H9 (cell line): ENCODE measurements around the gene SLC44A1. TPM values are rescaled to one million over a fixed set of nuclear protein-coding genes. Genes with fewer than 3 reads are reported as not detected.

ENCODE experiments used
- DNase-seq: peaks from one replicate; pipeline ENCODE4 v3.0.0-alpha.2; 2017
- H2AFZ ChIP-seq: one replicate; pipeline ENCODE4 v1.6.1; 2013; ENCODE audit warnings: mild to moderate bottlenecking, low read length, control low read depth, moderate library complexity
- H2AK5ac ChIP-seq: 2 replicates; pipeline ENCODE4 v1.6.1; 2013; ENCODE audit warnings: low read length, control low read depth, mixed read lengths; ENCODE audit not compliant: insufficient read length
- H2BK120ac ChIP-seq: one replicate; pipeline ENCODE4 v1.6.1; 2013; ENCODE audit warnings: low read depth, mild to moderate bottlenecking, low read length, control low read depth, inconsistent platforms; ENCODE audit not compliant: poor library complexity, severe bottlenecking
- H2BK12ac ChIP-seq: 2 replicates; pipeline ENCODE4 v1.6.1; 2013; ENCODE audit warnings: low read length, control low read depth, mixed read lengths, low read depth; ENCODE audit not compliant: insufficient read length
- H2BK15ac ChIP-seq: 2 replicates; pipeline ENCODE4 v1.6.1; 2013; ENCODE audit warnings: low read depth, low read length, control low read depth
- H2BK20ac ChIP-seq: one replicate; pipeline ENCODE4 v1.6.1; 2013; ENCODE audit warnings: low read depth, mild to moderate bottlenecking, low read length, control low read depth, inconsistent platforms; ENCODE audit not compliant: poor library complexity, severe bottlenecking
- H2BK5ac ChIP-seq: 2 replicates; pipeline ENCODE4 v1.6.1; 2013; ENCODE audit warnings: low read length, control low read depth, mixed read lengths; ENCODE audit not compliant: insufficient read length
- H3K14ac ChIP-seq: 2 replicates; pipeline ENCODE4 v1.6.1; 2013; ENCODE audit warnings: low read length, control low read depth; ENCODE audit not compliant: insufficient read depth
- H3K18ac ChIP-seq: 2 replicates; pipeline ENCODE4 v1.6.1; 2013; ENCODE audit warnings: low read depth, mild to moderate bottlenecking, mixed read lengths, low read length, control low read depth; ENCODE audit not compliant: insufficient read length
- H3K23ac ChIP-seq: 2 replicates; pipeline ENCODE4 v1.6.1; 2013; ENCODE audit warnings: low read length, control low read depth, mixed read lengths, low read depth; ENCODE audit not compliant: insufficient read length
- H3K23me2 ChIP-seq: 2 replicates; pipeline ENCODE4 v1.6.1; 2013; ENCODE audit warnings: low read depth, mild to moderate bottlenecking, mixed read lengths, low read length, control low read depth; ENCODE audit not compliant: insufficient read length, poor library complexity, severe bottlenecking
- H3K27ac ChIP-seq: 2 replicates; pipeline ENCODE4 v1.5.1; 2013; ENCODE audit warnings: low read length, control low read depth, mixed read lengths, low read depth; ENCODE audit not compliant: insufficient read length
- H3K27me3 ChIP-seq: 2 replicates; pipeline ENCODE4 v1.6.1; 2013; ENCODE audit warnings: low read length, control low read depth, inconsistent platforms; ENCODE audit not compliant: insufficient read depth
- H3K4ac ChIP-seq: 2 replicates; pipeline ENCODE4 v1.6.1; 2013; ENCODE audit warnings: low read depth, mild to moderate bottlenecking, control low read depth, inconsistent platforms, low read length, moderate library complexity
- H3K4me1 ChIP-seq: 2 replicates; pipeline ENCODE4 v1.6.1; 2013; ENCODE audit warnings: low read length, control low read depth, inconsistent platforms; ENCODE audit not compliant: insufficient read depth
- H3K4me2 ChIP-seq: 2 replicates; pipeline ENCODE4 v1.6.1; 2013; ENCODE audit warnings: low read length, control low read depth, mixed read lengths; ENCODE audit not compliant: insufficient read length, insufficient read depth
- H3K56ac ChIP-seq: 2 replicates; pipeline ENCODE4 v1.6.1; 2013; ENCODE audit warnings: low read depth, mild to moderate bottlenecking, mixed read lengths, low read length, control low read depth; ENCODE audit not compliant: insufficient read length
- H3K79me1 ChIP-seq: 2 replicates; pipeline ENCODE4 v1.6.1; 2013; ENCODE audit warnings: low read depth, mild to moderate bottlenecking, moderate library complexity, low read length, control low read depth, inconsistent platforms; ENCODE audit not compliant: insufficient read depth, poor library complexity, severe bottlenecking
- H3K79me2 ChIP-seq: 2 replicates; pipeline ENCODE4 v1.6.1; 2013; ENCODE audit warnings: low read length, control low read depth, inconsistent platforms; ENCODE audit not compliant: insufficient read depth
- H3K9ac ChIP-seq: 2 replicates; pipeline ENCODE4 v1.6.1; 2013; ENCODE audit warnings: low read length, control low read depth, mixed read lengths; ENCODE audit not compliant: insufficient read length; ENCODE audit errors: extremely low read depth
- H3K9me3 ChIP-seq: one replicate; pipeline ENCODE4 v1.6.1; 2013; ENCODE audit warnings: low read depth, low read length, inconsistent platforms; ENCODE audit not compliant: control insufficient read depth
- H3T11ph ChIP-seq: one replicate; pipeline ENCODE4 v1.6.1; 2013; ENCODE audit warnings: mild to moderate bottlenecking, low read length, control low read depth, inconsistent platforms
- H4K20me1 ChIP-seq: one replicate; pipeline ENCODE4 v1.6.1; 2013; ENCODE audit not compliant: control insufficient read depth, insufficient read length, insufficient read depth
- H4K5ac ChIP-seq: 2 replicates; pipeline ENCODE4 v1.6.1; 2013; ENCODE audit warnings: low read depth, mild to moderate bottlenecking, mixed read lengths, low read length, control low read depth; ENCODE audit not compliant: insufficient read length
- H4K8ac ChIP-seq: replicated peaks from 2 replicates; pipeline ENCODE4 v1.6.1; 2013; ENCODE audit warnings: low read length, control low read depth, mixed read lengths, low read depth; ENCODE audit not compliant: insufficient read length
- H4K91ac ChIP-seq: 2 replicates; pipeline ENCODE4 v1.6.1; 2013; ENCODE audit warnings: low read depth, mild to moderate bottlenecking, moderate library complexity, mixed read lengths, low read length, control low read depth; ENCODE audit not compliant: insufficient read length
- H3K27ac Mint-ChIP-seq, 3 experiments: 2 replicates in 2 of 3; 3 replicates in 1 of 3; pipeline ENCODE4 v1.8.0; 2020 to 2021; ENCODE audit warnings: mixed read lengths in 3 of 3, mild to moderate bottlenecking in 1 of 3, moderate library complexity in 1 of 3
- H3K27me3 Mint-ChIP-seq: 2 replicates; pipeline ENCODE4 v1.8.0; 2021; ENCODE audit warnings: low read depth, mild to moderate bottlenecking, moderate library complexity, mixed read lengths
- H3K36me3 Mint-ChIP-seq, 3 experiments: 2 replicates in 2 of 3; 3 replicates in 1 of 3; pipeline ENCODE4 v1.8.0; 2020 to 2021; ENCODE audit warnings: low read depth in 3 of 3, mixed read lengths in 3 of 3; ENCODE audit not compliant: insufficient read depth in 1 of 3
- H3K4me1 Mint-ChIP-seq, 2 experiments: 2 replicates each; pipeline ENCODE4 v1.8.0; 2020; ENCODE audit warnings: mixed read lengths in 2 of 2
- H3K4me3 Mint-ChIP-seq, 2 experiments: 2 replicates in 1 of 2; 3 replicates in 1 of 2; pipeline ENCODE4 v1.8.0; 2020 to 2021; ENCODE audit warnings: mild to moderate bottlenecking in 2 of 2, mixed read lengths in 2 of 2, moderate library complexity in 1 of 2
- H3K9me3 Mint-ChIP-seq, 2 experiments: 2 replicates in 1 of 2; 3 replicates in 1 of 2; pipeline ENCODE4 v1.8.0; 2020; ENCODE audit warnings: mild to moderate bottlenecking in 2 of 2, mixed read lengths in 2 of 2, moderate library complexity in 1 of 2
- WGBS: extraction: QIAGEN DNeasy Blood & Tissue Kit; methylation state at CpG from one replicate; pipeline ENCODE4 v1.1.7; 2013; ENCODE audit warnings: missing lambda C conversion rate, low lambda C conversion rate, mixed read lengths; ENCODE audit not compliant: insufficient read length; ENCODE audit errors: extremely low coverage; 5-methylcytosine and 5-hydroxymethylcytosine counted together
- total RNA-seq: library from RNA; stranded (reverse); gene quantifications from 2 replicates; pipeline ENCODE4 v1.2.1, GENCODE V29; 2021
- TF ChIP-seq, protein P1 (sequence below): fragments of 200-600 bp; sonication (generic); conservative IDR thresholded peaks from 3 replicates; pipeline ENCODE4 v1.8.0; 2021; ENCODE audit warnings: antibody characterized with exemption, mild to moderate bottlenecking

Gene SLC44A1
- total RNA-seq, 1 experiment from 2014 or later = 60.7 TPM

DNA sequence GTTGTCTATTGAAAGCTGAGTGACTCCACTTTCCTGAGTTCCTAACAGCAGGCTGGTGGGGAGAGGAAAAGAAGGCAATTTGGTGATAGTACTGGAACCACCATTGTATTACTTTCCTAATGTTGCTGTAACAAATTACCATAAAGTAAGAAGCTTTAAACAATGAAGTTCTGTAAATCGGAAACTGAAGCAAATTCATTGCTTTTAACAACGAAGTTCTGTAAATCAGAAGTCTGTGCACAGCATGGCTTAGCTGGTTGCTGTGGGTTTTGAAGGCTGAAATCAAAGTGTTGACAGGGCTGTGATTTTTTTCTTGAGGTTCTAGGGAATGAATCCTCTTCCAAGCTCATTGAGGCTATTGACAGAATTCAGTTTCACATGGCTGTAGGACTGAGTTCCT is 72.3 kb downstream of the SLC44A1 start:
- H2BK12ac ChIP-seq = no peak overlapping the region
- H2AFZ ChIP-seq = no peak overlapping the region
- H3K9me3 Mint-ChIP-seq = no peaks in the 10 kb centered on the region
- H4K5ac ChIP-seq = no peak overlapping the region
- H3K9me3 ChIP-seq = no peaks in the 10 kb centered on the region
- DNase-seq = no peak
- H3K27ac ChIP-seq = no peak overlapping the region
- H3K36me3 Mint-ChIP-seq = peaks cover 3 to 12% (median 11%) of the 10 kb centered on the region in 3 experiments; a peak in 6 of 7 replicates
- no peaks in the 10 kb centered on the region; the same call in 1 of the 2 replicates for H3K4me1 ChIP-seq
- H4K91ac ChIP-seq = no peak overlapping the region
- H3K56ac ChIP-seq = no peak overlapping the region
- no peaks in the 10 kb centered on the region for H3K23me2 ChIP-seq
- no peaks in the 10 kb centered on the region for H3K27me3 Mint-ChIP-seq
- no CpG with 5 or more reads among the region's 2 CpGs for WGBS
- H4K8ac ChIP-seq = no peak overlapping the region
- H2BK5ac ChIP-seq = no peak overlapping the region
- no peak overlapping the region for H3K14ac ChIP-seq
- no peak overlapping the region for H3K9ac ChIP-seq
- H3K27me3 ChIP-seq = no peaks in the 10 kb centered on the region
- H2AK5ac ChIP-seq = no peak overlapping the region
- H3K79me1 ChIP-seq = no peaks in the 10 kb centered on the region
- H3T11ph ChIP-seq = no peak overlapping the region
- H3K4me3 Mint-ChIP-seq = no peak overlapping the region
- no peaks in the 10 kb centered on the region for H3K79me2 ChIP-seq
- TF ChIP-seq, protein P1, sequence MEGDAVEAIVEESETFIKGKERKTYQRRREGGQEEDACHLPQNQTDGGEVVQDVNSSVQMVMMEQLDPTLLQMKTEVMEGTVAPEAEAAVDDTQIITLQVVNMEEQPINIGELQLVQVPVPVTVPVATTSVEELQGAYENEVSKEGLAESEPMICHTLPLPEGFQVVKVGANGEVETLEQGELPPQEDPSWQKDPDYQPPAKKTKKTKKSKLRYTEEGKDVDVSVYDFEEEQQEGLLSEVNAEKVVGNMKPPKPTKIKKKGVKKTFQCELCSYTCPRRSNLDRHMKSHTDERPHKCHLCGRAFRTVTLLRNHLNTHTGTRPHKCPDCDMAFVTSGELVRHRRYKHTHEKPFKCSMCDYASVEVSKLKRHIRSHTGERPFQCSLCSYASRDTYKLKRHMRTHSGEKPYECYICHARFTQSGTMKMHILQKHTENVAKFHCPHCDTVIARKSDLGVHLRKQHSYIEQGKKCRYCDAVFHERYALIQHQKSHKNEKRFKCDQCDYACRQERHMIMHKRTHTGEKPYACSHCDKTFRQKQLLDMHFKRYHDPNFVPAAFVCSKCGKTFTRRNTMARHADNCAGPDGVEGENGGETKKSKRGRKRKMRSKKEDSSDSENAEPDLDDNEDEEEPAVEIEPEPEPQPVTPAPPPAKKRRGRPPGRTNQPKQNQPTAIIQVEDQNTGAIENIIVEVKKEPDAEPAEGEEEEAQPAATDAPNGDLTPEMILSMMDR = no peak
- H3K18ac ChIP-seq = no peak overlapping the region
- H3K23ac ChIP-seq = no peak overlapping the region
- H3K4ac ChIP-seq = no peak overlapping the region
- H2BK20ac ChIP-seq = no peak overlapping the region
- H3K4me2 ChIP-seq = no peak overlapping the region
- no peak overlapping the region for H2BK15ac ChIP-seq
- peaks cover 5 to 12% of the 10 kb centered on the region in 2 experiments; a peak in 3 of 4 replicates for H3K4me1 Mint-ChIP-seq
- no peak overlapping the region for H2BK120ac ChIP-seq
- H4K20me1 ChIP-seq = no peaks in the 10 kb centered on the region
- no peak overlapping the region; a peak in 2 of 7 replicates for H3K27ac Mint-ChIP-seq
